Calu3 (cell line): ENCODE results near the gene TCP1. TPM values are rescaled to one million over a fixed set of nuclear protein-coding genes. Genes with fewer than 3 reads are reported as not detected.

Source experiments
- BruUV-seq: library from RNA; stranded (reverse); fragments of 400-500 nt; replicated peaks from 2 replicates; lab custom pipeline; 2021; lab: Mats Ljungman, UMichigan
- CTCF ChIA-PET: fragments of 300-600 bp; sonication (Branson Sonifier 250); formaldehyde crosslinking; loops from one replicate; lab custom pipeline; 2022; ENCODE audit warnings: antibody characterized with exemption; lab: Charles Lee
- DNase-seq: peaks from one replicate; pipeline ENCODE4 v3.0.0; 2022
- H3K27ac Mint-ChIP-seq: one replicate; pipeline ENCODE4 v1.8.0; 2022; ENCODE audit warnings: mixed read lengths; ENCODE audit not compliant: unreplicated experiment
- H3K27me3 Mint-ChIP-seq: one replicate; pipeline ENCODE4 v1.8.0; 2022; ENCODE audit warnings: mixed read lengths; ENCODE audit not compliant: unreplicated experiment
- H3K36me3 Mint-ChIP-seq: one replicate; pipeline ENCODE4 v1.8.0; 2022; ENCODE audit warnings: mild to moderate bottlenecking, moderate library complexity, mixed read lengths; ENCODE audit not compliant: insufficient read depth, unreplicated experiment
- H3K4me1 Mint-ChIP-seq: one replicate; pipeline ENCODE4 v1.8.0; 2022; ENCODE audit warnings: mild to moderate bottlenecking, low read depth, mixed read lengths; ENCODE audit not compliant: unreplicated experiment
- H3K4me3 Mint-ChIP-seq: one replicate; pipeline ENCODE4 v1.8.0; 2022; ENCODE audit warnings: mild to moderate bottlenecking, low read depth, moderate library complexity, mixed read lengths; ENCODE audit not compliant: unreplicated experiment
- H3K9me3 Mint-ChIP-seq: one replicate; pipeline ENCODE4 v1.8.0; 2022; ENCODE audit warnings: low read depth, mixed read lengths; ENCODE audit not compliant: unreplicated experiment
- CTCF ChIP-seq: fragments of 200-600 bp; IDR thresholded peaks from one replicate; pipeline ENCODE4 v1.8.0; 2022; ENCODE audit warnings: antibody characterized with exemption; ENCODE audit not compliant: unreplicated experiment
- intact Hi-C: fragments of 100-400 bp; cut with micrococcal nuclease; formaldehyde crosslinking; loops from one replicate; pipeline ENCODE4 v1.10.0; 2022; ENCODE audit not compliant: unreplicated experiment
- total RNA-seq: library from RNA; stranded (reverse); gene quantifications from 2 replicates; pipeline ENCODE4 v1.2.3, GENCODE V29; 2022

The TCP1 gene
- total RNA-seq, 1 experiment from 2014 or later, result 357 TPM

- intact Hi-C loops, result no loop called here
- TF ChIP-seq CTCF, result no peak
- no peak overlapping the region for H3K4me3 Mint-ChIP-seq
- H3K4me1 Mint-ChIP-seq, result peaks cover 3% of the 10 kb centered on the region
- CTCF ChIA-PET, result interaction anchor here (0.7 kb wide), 1 partner anchor 274 kb away, joined by 3 read pairs; no protein-coding TSS in a partner anchor
- no peaks in the 10 kb centered on the region for H3K36me3 Mint-ChIP-seq
- H3K27me3 Mint-ChIP-seq, result peaks cover 18% of the 10 kb centered on the region
- no peaks in the 10 kb centered on the region for H3K9me3 Mint-ChIP-seq
- no peak for DNase-seq
- no peak overlapping the region for H3K27ac Mint-ChIP-seq
- no TSS peak for BruUV-seq
These were observed 47.5 kb upstream of the TCP1 start for GRCh38 chr6:159836718-159837490.

- BruUV-seq, result no TSS peak
- no peaks in the 10 kb centered on the region for H3K4me1 Mint-ChIP-seq
- no peak for DNase-seq
- no peak overlapping the region for H3K27ac Mint-ChIP-seq
- H3K9me3 Mint-ChIP-seq, result no peaks in the 10 kb centered on the region
- H3K27me3 Mint-ChIP-seq, result peaks cover 45% of the 10 kb centered on the region
- CTCF ChIA-PET, result interaction anchor here (0.6 to 1.8 kb wide), 2 partner anchors 10 to 41 kb away, joined by 3 to 4 read pairs; no protein-coding TSS in a partner anchor
- H3K36me3 Mint-ChIP-seq, result no peaks in the 10 kb centered on the region
- intact Hi-C loops, result no loop called here
- no peak overlapping the region for H3K4me3 Mint-ChIP-seq
- TF ChIP-seq CTCF, result no peak
These were observed 44.7 kb upstream of the TCP1 start for GRCh38 chr6:159833997-159834603.

- Mint-ChIP-seq H3K27ac (no peak overlapping the region), H3K4me1 (no peaks in the 10 kb centered on the region), H3K27me3 (peaks cover 45% of the 10 kb centered on the region), H3K9me3 (no peaks in the 10 kb centered on the region), H3K36me3 (no peaks in the 10 kb centered on the region), H3K4me3 (no peak overlapping the region)
- no TSS peak for BruUV-seq
- DNase-seq, result no peak
- TF ChIP-seq CTCF, result no peak
- intact Hi-C loops, result no loop called here
- CTCF ChIA-PET, result interaction anchor here (0.6 to 1.8 kb wide), 2 partner anchors 10 to 41 kb away, joined by 3 to 4 read pairs; no protein-coding TSS in a partner anchor
These were observed 44.2 kb upstream of the TCP1 start for GRCh38 chr6:159833556-159833955.

GRCh38 chr6:159832946-159833345 lies 43.5 kb upstream of the TCP1 start:
- H3K4me1 Mint-ChIP-seq, result no peaks in the 10 kb centered on the region
- H3K9me3 Mint-ChIP-seq, result no peaks in the 10 kb centered on the region
- BruUV-seq, result no TSS peak
- peaks cover 45% of the 10 kb centered on the region for H3K27me3 Mint-ChIP-seq
- H3K36me3 Mint-ChIP-seq, result no peaks in the 10 kb centered on the region
- H3K27ac Mint-ChIP-seq, result no peak overlapping the region
- no peak for TF ChIP-seq CTCF
- DNase-seq, result no peak
- CTCF ChIA-PET, result interaction anchor here (1.8 kb wide), 1 partner anchor 11 kb away, joined by 4 read pairs; no protein-coding TSS in a partner anchor
- intact Hi-C loops, result no loop called here
- H3K4me3 Mint-ChIP-seq, result no peak overlapping the region
